GM12874 (cell line): ENCODE data around the gene TNRC6B.

Experiments used
- TF ChIP-seq, protein P1 (sequence below): IDR thresholded peaks from 2 replicates; pipeline ENCODE4 v1.5.1; 2011; ENCODE audit warnings: low read depth, mild to moderate bottlenecking, control low read depth, low read length, moderate library complexity; ENCODE audit not compliant: insufficient read depth

TNRC6B gene

DNA sequence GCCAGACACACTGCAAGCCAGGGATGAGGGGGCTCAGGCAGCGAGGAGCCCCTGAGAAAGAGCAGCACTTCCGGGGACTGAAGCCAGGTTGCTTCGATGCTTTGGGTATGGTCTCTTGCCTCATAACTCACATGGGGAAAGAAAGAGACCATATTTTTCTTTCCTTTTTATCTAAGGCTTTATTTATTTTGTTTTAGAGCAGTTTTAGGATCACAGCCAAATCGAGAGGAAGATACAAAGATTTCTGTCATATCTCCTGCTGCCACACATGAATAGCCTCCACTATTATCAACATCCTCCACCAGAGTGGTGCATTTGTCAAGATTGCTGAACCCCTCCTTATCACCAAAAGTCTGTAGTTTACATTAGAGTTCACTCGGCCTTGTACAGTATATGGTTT, 144.3 kb downstream of the TNRC6B start:
- TF ChIP-seq, protein P1, sequence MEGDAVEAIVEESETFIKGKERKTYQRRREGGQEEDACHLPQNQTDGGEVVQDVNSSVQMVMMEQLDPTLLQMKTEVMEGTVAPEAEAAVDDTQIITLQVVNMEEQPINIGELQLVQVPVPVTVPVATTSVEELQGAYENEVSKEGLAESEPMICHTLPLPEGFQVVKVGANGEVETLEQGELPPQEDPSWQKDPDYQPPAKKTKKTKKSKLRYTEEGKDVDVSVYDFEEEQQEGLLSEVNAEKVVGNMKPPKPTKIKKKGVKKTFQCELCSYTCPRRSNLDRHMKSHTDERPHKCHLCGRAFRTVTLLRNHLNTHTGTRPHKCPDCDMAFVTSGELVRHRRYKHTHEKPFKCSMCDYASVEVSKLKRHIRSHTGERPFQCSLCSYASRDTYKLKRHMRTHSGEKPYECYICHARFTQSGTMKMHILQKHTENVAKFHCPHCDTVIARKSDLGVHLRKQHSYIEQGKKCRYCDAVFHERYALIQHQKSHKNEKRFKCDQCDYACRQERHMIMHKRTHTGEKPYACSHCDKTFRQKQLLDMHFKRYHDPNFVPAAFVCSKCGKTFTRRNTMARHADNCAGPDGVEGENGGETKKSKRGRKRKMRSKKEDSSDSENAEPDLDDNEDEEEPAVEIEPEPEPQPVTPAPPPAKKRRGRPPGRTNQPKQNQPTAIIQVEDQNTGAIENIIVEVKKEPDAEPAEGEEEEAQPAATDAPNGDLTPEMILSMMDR: no peak

- TF ChIP-seq, protein P1: no peak
Observed at GRCh38 chr22:40322818-40323447, 145.2 kb downstream of the TNRC6B start.

GRCh38 chr22:40323681-40324171, 146.0 kb downstream of the TNRC6B start:
- TF ChIP-seq, protein P1: no peak

DNA sequence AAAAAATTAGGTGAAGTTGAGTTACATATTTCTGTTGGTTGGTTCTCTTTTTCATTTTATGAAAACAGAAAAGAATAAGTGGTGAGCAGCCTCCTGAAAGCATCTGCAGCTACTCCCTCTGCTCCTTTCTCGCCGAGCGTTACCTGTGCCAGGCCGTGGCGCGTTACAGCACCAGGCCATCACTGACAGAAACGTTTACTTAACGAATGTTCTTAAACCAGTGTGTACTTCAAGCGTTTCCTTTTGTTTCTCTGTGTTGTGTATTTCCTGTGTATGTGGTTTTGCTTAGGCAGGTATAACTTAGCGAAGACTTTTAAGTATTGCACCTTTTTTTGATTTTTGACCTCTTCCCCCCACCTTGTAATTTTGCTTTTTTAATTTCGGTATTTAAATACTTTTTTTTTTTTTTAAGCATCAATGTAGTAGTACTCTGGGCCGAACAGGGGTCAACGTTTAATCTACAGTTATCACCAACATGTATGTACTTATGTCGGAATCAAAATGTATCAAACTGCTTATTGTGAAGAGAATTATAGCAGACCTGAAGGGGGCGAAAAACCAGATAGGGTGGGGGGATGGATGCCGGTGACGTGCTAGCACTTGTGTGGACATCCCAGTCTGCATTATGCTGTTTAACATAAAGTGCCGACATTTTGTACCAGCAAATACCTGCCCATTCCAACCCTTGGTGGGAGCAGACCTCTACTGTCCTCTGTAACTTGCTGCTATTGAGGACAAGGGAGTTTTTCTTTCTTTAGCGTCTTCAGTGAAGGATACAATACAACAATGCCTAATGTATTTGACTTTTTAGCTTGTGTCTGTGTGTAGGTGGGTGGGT, 147.0 kb downstream of the TNRC6B start:
- TF ChIP-seq, protein P1: no peak

DNA sequence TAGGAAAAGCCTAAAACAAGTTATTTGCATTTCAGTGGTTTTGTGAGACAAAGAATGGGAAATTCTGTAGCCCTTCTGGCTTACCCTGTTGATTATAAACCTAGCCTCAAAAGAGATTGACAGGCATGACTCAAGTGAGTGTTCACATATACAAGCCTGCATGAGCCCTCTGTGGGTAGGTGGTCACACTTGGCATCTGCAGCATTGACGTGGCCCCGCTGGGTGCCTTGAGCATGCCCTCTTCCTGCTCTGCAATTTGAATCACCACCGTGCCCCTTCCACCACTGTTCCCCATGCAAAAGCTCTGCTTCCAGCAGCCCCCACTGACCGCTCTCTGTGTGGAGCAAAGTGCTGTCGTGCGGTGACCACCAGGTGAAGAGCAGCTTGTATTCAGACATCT, 147.6 kb downstream of the TNRC6B start:
- TF ChIP-seq, protein P1: no peak

GRCh38 chr22:40326905-40327735, 149.4 kb downstream of the TNRC6B start:
- TF ChIP-seq, protein P1: no peak
